ENCODE results near the gene LARP4B.

DNA sequence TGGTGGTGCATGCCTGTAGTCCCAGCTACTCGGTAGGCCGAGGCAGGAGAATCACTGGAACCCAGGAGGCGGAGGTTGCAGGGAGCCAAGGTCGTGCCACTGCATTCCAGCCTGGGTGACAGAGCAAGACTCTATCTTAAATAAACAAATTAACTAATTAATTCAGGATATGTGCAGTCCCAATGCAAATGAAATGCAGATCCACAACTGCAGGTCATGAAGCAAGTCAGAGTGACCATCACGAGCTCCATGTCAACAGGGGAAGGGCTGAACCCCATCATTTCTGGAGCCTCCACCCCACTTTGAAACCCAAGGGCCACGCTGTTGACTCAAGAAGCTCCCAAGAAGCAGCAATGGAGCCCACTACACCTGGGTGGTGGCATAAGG, 115.4 kb downstream of the LARP4B start:
- TF ChIP-seq, protein P1, sequence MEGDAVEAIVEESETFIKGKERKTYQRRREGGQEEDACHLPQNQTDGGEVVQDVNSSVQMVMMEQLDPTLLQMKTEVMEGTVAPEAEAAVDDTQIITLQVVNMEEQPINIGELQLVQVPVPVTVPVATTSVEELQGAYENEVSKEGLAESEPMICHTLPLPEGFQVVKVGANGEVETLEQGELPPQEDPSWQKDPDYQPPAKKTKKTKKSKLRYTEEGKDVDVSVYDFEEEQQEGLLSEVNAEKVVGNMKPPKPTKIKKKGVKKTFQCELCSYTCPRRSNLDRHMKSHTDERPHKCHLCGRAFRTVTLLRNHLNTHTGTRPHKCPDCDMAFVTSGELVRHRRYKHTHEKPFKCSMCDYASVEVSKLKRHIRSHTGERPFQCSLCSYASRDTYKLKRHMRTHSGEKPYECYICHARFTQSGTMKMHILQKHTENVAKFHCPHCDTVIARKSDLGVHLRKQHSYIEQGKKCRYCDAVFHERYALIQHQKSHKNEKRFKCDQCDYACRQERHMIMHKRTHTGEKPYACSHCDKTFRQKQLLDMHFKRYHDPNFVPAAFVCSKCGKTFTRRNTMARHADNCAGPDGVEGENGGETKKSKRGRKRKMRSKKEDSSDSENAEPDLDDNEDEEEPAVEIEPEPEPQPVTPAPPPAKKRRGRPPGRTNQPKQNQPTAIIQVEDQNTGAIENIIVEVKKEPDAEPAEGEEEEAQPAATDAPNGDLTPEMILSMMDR (IDR thresholded peaks at IDR 0.05) = no peak
- TF ChIP-seq POLR2A (IDR thresholded peaks at IDR 0.05) = no peak
